SK-N-SH (cell line): ENCODE data around the gene SCAI. TPM values are rescaled to one million over a fixed set of nuclear protein-coding genes. Genes with fewer than 3 reads are reported as not detected.

Source experiments
- CTCF ChIA-PET: fragments of 300-600, 350-600 bp; formaldehyde crosslinking; extraction: SDS; loops from one replicate; lab custom pipeline; 2021; lab: Yijun Ruan, JAX
- POLR2A ChIA-PET: fragments of 350-600 bp; sonication (Branson Sonifier 250); formaldehyde crosslinking; extraction: SDS; loops from one replicate; lab custom pipeline; 2020; ENCODE audit warnings: antibody characterized with exemption, inconsistent platforms; lab: Yijun Ruan, JAX
- DNase-seq: peaks from one replicate; pipeline ENCODE4 v3.0.0; 2012
- H2AFZ ChIP-seq: fragments of 200-600 bp; sonication (generic); 2 replicates; pipeline ENCODE4 v1.8.1; 2016; ENCODE audit warnings: antibody characterized with exemption, mild to moderate bottlenecking, low read depth
- H3F3A ChIP-seq: fragments of 200-600 bp; sonication (generic); replicated peaks from 2 replicates; pipeline ENCODE3; 2016; ENCODE audit warnings: antibody characterized with exemption, mild to moderate bottlenecking; ENCODE audit not compliant: insufficient read depth
- H3K27ac ChIP-seq, 2 experiments: fragments of 200-500 bp in 1 of 2; fragments of 200-600 bp in 1 of 2; sonication (Bioruptor generic) in 1 of 2; sonication (generic), shearing (Covaris generic) in 1 of 2; 2 replicates each; pipeline versions ENCODE4 v1.5.1 to v1.6.1; 2014 to 2016; ENCODE audit warnings: low read depth in 2 of 2, inconsistent platforms in 1 of 2, low read length in 1 of 2, mild to moderate bottlenecking in 1 of 2, mixed read lengths in 1 of 2
- H3K27me3 ChIP-seq: fragments of 200-600 bp; sonication (generic), shearing (Covaris generic); 2 replicates; pipeline ENCODE4 v1.6.1; 2016; ENCODE audit warnings: mixed run types; ENCODE audit not compliant: insufficient read depth
- H3K36me3 ChIP-seq, 2 experiments: fragments of 200-500 bp in 1 of 2; fragments of 200-600 bp in 1 of 2; sonication (Bioruptor generic) in 1 of 2; sonication (generic) in 1 of 2; replicated peaks in 1 of 2; 2 replicates each; pipeline versions ENCODE3 to v1.5.1; 2014 to 2016; ENCODE audit warnings: low read length in 1 of 2, mild to moderate bottlenecking in 1 of 2; ENCODE audit not compliant: insufficient read depth in 2 of 2, control insufficient read depth in 1 of 2
- H3K4me1 ChIP-seq, 2 experiments: fragments of 200-500 bp in 1 of 2; fragments of 200-600 bp in 1 of 2; sonication (Bioruptor generic) in 1 of 2; sonication (generic), shearing (Covaris generic) in 1 of 2; 2 replicates each; pipeline versions ENCODE4 v1.5.1 to v1.6.1; 2014 to 2016; ENCODE audit warnings: low read depth in 1 of 2, low read length in 1 of 2, mixed run types in 1 of 2; ENCODE audit not compliant: insufficient read depth in 2 of 2, control insufficient read depth in 1 of 2
- H3K4me2 ChIP-seq: fragments of 200-600 bp; sonication (generic), shearing (Covaris generic); 2 replicates; pipeline ENCODE4 v1.6.1; 2017; ENCODE audit warnings: mixed run types
- H3K4me3 ChIP-seq, 2 experiments: fragments of 200-500 bp in 1 of 2; fragments of 200-600 bp in 1 of 2; sonication (Bioruptor generic) in 1 of 2; sonication (generic), shearing (Covaris generic) in 1 of 2; 2 replicates each; pipeline versions ENCODE4 v1.5.1 to v1.8.1; 2014 to 2016; ENCODE audit warnings: low read depth in 2 of 2, inconsistent platforms in 1 of 2, low read length in 1 of 2, mild to moderate bottlenecking in 1 of 2, mixed read lengths in 1 of 2, moderate library complexity in 1 of 2
- H3K79me2 ChIP-seq: fragments of 200-600 bp; sonication (generic); 2 replicates; pipeline ENCODE4 v1.8.1; 2017; ENCODE audit warnings: mild to moderate bottlenecking; ENCODE audit not compliant: insufficient read depth
- H3K9ac ChIP-seq: fragments of 200-600 bp; sonication (generic); 2 replicates; pipeline ENCODE4 v1.6.1; 2017; ENCODE audit warnings: mixed run types
- H3K9me2 ChIP-seq: fragments of 200-600 bp; sonication (generic); 2 replicates; pipeline ENCODE4 v1.6.1; 2017; ENCODE audit warnings: mixed run types
- H3K9me3 ChIP-seq: fragments of 200-600 bp; sonication (generic); 2 replicates; pipeline ENCODE4 v1.6.1; 2017; ENCODE audit warnings: mixed run types, mild to moderate bottlenecking, moderate library complexity
- H4K20me1 ChIP-seq: fragments of 200-600 bp; sonication (generic); 2 replicates; pipeline ENCODE4 v1.6.1; 2017; ENCODE audit warnings: mild to moderate bottlenecking, mixed run types; ENCODE audit not compliant: insufficient read depth
- CHD2 ChIP-seq: fragments of 150-350 bp; IDR thresholded peaks from 2 replicates; pipeline ENCODE4 v1.6.1; 2018; ENCODE audit warnings: low read length; ENCODE audit not compliant: partially characterized antibody
- FOSL2 ChIP-seq: IDR thresholded peaks from 2 replicates; pipeline ENCODE4 v1.4.0; 2012; ENCODE audit warnings: low read depth, mild to moderate bottlenecking, moderate library complexity, borderline replicate concordance
- GABPA ChIP-seq: IDR thresholded peaks from 2 replicates; pipeline ENCODE4 v1.4.0; 2012; ENCODE audit warnings: low read depth, mild to moderate bottlenecking
- MXI1 ChIP-seq: IDR thresholded peaks from 2 replicates; pipeline ENCODE4 v1.6.1; 2012; ENCODE audit warnings: mild to moderate bottlenecking, low read depth, low read length, improper control_type of control experiment
- NFIC ChIP-seq: IDR thresholded peaks from 2 replicates; pipeline ENCODE4 v1.4.0; 2012; ENCODE audit warnings: borderline replicate concordance
- POLR2AphosphoS5 ChIP-seq: IDR thresholded peaks from 2 replicates; pipeline ENCODE4 v1.6.1; 2012; ENCODE audit warnings: low read depth, low read length
- RXRA ChIP-seq: IDR thresholded peaks from 2 replicates; pipeline ENCODE4 v1.4.0; 2012; ENCODE audit warnings: low read depth, mild to moderate bottlenecking, borderline replicate concordance
- SIN3A ChIP-seq: IDR thresholded peaks from 2 replicates; pipeline ENCODE4 v1.6.1; 2012; ENCODE audit warnings: low read depth, mild to moderate bottlenecking, low read length, moderate library complexity, borderline replicate concordance
- SMC3 ChIP-seq: IDR thresholded peaks from 2 replicates; pipeline ENCODE4 v1.6.1; 2012; ENCODE audit warnings: low read depth, low read length, improper control_type of control experiment
- TAF1 ChIP-seq: IDR thresholded peaks from 2 replicates; pipeline ENCODE4 v1.6.1; 2012; ENCODE audit warnings: low read depth, mild to moderate bottlenecking, low read length, moderate library complexity, borderline replicate concordance
- YY1 ChIP-seq: IDR thresholded peaks from 2 replicates; pipeline ENCODE4 v1.4.0; 2012; ENCODE audit warnings: low read depth, mild to moderate bottlenecking
- WGBS: methylation state at CpG from one replicate; pipeline ENCODE4 v1.1.6; 2017; ENCODE audit warnings: low lambda C conversion rate; 5-methylcytosine and 5-hydroxymethylcytosine counted together
- polyA plus RNA-seq, 3 experiments: library from polyadenylated mRNA; depleted of rRNA; stranded (reverse); fragments of >200 nt; gene quantifications; 2 replicates each; pipeline ENCODE4 v1.2.3, GENCODE V29; 2012
- TF ChIP-seq, protein P1 (sequence below): IDR thresholded peaks from 2 replicates; pipeline ENCODE4; 2012
- TF ChIP-seq, protein P2 (sequence below): fragments of 150-350 bp; IDR thresholded peaks from 2 replicates; pipeline ENCODE4 v1.6.1; 2016; ENCODE audit warnings: mild to moderate bottlenecking, low read depth, low read length
- TF ChIP-seq, protein P3 (sequence below): IDR thresholded peaks from 2 replicates; pipeline ENCODE4 v1.4.0; 2012; ENCODE audit warnings: low read depth, borderline replicate concordance
- TF ChIP-seq, protein P4 (sequence below): fragments of 200-600 bp; sonication (generic); IDR thresholded peaks from 2 replicates; pipeline ENCODE4 v1.6.1; 2017; ENCODE audit warnings: antibody characterized with exemption, mild to moderate bottlenecking, moderate library complexity
- TF ChIP-seq, protein P5 (sequence below): IDR thresholded peaks from 2 replicates; pipeline ENCODE4 v1.6.1; 2012; ENCODE audit warnings: mild to moderate bottlenecking, low read depth, low read length, moderate library complexity
- TF ChIP-seq, protein P6 (sequence below): IDR thresholded peaks from 2 replicates; pipeline ENCODE4 v1.4.0; 2012; ENCODE audit warnings: low read depth

The SCAI gene
- polyA plus RNA-seq, 1 of the 3 experiments (the other 2 are of a cell fraction), result 0.85 TPM

DNA sequence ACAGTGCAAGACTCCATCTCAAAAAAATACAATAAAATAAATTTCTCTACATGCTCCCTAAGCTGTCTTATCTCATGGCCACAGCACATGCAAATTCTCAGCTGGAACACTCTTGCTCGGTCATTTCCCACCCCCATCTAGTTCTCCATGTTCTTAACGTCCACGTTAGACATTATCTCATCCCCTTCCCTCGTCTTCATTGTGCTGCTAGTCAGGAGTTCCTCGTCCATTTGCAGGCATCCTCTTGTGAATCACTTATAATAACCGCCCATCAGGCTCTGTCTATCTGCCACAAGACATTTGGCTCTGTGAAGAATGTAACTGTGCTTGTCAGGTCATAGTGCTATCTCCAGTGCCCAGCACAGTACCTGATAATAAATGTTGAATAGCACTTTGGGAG lies 169.5 kb downstream of the SCAI start:
- H3K36me3 ChIP-seq, result peaks cover 5 to 9% of the 10 kb centered on the region in 2 experiments
- no peaks in the 10 kb centered on the region for H4K20me1 ChIP-seq
- TF ChIP-seq TAF1, result no peak
- TF ChIP-seq SIN3A, result no peak
- TF ChIP-seq, protein P1, sequence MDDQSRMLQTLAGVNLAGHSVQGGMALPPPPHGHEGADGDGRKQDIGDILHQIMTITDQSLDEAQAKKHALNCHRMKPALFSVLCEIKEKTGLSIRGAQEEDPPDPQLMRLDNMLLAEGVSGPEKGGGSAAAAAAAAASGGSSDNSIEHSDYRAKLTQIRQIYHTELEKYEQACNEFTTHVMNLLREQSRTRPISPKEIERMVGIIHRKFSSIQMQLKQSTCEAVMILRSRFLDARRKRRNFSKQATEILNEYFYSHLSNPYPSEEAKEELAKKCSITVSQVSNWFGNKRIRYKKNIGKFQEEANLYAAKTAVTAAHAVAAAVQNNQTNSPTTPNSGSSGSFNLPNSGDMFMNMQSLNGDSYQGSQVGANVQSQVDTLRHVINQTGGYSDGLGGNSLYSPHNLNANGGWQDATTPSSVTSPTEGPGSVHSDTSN, result no peak
- TF ChIP-seq, protein P2, sequence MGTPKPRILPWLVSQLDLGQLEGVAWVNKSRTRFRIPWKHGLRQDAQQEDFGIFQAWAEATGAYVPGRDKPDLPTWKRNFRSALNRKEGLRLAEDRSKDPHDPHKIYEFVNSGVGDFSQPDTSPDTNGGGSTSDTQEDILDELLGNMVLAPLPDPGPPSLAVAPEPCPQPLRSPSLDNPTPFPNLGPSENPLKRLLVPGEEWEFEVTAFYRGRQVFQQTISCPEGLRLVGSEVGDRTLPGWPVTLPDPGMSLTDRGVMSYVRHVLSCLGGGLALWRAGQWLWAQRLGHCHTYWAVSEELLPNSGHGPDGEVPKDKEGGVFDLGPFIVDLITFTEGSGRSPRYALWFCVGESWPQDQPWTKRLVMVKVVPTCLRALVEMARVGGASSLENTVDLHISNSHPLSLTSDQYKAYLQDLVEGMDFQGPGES, result no peak
- TF ChIP-seq POLR2AphosphoS5, result no peak
- TF ChIP-seq YY1, result no peak
- TF ChIP-seq NFIC, result no peak
- TF ChIP-seq MXI1, result no peak
- TF ChIP-seq RXRA, result no peak
- TF ChIP-seq, protein P3, sequence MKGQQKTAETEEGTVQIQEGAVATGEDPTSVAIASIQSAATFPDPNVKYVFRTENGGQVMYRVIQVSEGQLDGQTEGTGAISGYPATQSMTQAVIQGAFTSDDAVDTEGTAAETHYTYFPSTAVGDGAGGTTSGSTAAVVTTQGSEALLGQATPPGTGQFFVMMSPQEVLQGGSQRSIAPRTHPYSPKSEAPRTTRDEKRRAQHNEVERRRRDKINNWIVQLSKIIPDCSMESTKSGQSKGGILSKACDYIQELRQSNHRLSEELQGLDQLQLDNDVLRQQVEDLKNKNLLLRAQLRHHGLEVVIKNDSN, result no peak
- no peak for TF ChIP-seq SMC3
- TF ChIP-seq, protein P4, sequence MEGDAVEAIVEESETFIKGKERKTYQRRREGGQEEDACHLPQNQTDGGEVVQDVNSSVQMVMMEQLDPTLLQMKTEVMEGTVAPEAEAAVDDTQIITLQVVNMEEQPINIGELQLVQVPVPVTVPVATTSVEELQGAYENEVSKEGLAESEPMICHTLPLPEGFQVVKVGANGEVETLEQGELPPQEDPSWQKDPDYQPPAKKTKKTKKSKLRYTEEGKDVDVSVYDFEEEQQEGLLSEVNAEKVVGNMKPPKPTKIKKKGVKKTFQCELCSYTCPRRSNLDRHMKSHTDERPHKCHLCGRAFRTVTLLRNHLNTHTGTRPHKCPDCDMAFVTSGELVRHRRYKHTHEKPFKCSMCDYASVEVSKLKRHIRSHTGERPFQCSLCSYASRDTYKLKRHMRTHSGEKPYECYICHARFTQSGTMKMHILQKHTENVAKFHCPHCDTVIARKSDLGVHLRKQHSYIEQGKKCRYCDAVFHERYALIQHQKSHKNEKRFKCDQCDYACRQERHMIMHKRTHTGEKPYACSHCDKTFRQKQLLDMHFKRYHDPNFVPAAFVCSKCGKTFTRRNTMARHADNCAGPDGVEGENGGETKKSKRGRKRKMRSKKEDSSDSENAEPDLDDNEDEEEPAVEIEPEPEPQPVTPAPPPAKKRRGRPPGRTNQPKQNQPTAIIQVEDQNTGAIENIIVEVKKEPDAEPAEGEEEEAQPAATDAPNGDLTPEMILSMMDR, result no peak
- TF ChIP-seq CHD2, result no peak
- TF ChIP-seq, protein P5, sequence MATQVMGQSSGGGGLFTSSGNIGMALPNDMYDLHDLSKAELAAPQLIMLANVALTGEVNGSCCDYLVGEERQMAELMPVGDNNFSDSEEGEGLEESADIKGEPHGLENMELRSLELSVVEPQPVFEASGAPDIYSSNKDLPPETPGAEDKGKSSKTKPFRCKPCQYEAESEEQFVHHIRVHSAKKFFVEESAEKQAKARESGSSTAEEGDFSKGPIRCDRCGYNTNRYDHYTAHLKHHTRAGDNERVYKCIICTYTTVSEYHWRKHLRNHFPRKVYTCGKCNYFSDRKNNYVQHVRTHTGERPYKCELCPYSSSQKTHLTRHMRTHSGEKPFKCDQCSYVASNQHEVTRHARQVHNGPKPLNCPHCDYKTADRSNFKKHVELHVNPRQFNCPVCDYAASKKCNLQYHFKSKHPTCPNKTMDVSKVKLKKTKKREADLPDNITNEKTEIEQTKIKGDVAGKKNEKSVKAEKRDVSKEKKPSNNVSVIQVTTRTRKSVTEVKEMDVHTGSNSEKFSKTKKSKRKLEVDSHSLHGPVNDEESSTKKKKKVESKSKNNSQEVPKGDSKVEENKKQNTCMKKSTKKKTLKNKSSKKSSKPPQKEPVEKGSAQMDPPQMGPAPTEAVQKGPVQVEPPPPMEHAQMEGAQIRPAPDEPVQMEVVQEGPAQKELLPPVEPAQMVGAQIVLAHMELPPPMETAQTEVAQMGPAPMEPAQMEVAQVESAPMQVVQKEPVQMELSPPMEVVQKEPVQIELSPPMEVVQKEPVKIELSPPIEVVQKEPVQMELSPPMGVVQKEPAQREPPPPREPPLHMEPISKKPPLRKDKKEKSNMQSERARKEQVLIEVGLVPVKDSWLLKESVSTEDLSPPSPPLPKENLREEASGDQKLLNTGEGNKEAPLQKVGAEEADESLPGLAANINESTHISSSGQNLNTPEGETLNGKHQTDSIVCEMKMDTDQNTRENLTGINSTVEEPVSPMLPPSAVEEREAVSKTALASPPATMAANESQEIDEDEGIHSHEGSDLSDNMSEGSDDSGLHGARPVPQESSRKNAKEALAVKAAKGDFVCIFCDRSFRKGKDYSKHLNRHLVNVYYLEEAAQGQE, result no peak
- TF ChIP-seq GABPA, result no peak
- TF ChIP-seq FOSL2, result no peak
- TF ChIP-seq, protein P6, sequence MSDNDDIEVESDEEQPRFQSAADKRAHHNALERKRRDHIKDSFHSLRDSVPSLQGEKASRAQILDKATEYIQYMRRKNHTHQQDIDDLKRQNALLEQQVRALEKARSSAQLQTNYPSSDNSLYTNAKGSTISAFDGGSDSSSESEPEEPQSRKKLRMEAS, result no peak
- no peaks in the 10 kb centered on the region for H3K4me1 ChIP-seq
- H3K9me2 ChIP-seq, result no peaks in the 10 kb centered on the region
- no peaks in the 10 kb centered on the region for H3K27me3 ChIP-seq
- no peak for DNase-seq
- 94% methylated on average over 6 of the region's 6 CpGs for WGBS
- no peak overlapping the region for H3K27ac ChIP-seq
- H3K79me2 ChIP-seq, result no peaks in the 10 kb centered on the region
- H3F3A ChIP-seq, result no peaks in the 10 kb centered on the region
- H2AFZ ChIP-seq, result no peak overlapping the region
- no peak overlapping the region for H3K4me2 ChIP-seq
- no peak overlapping the region for H3K4me3 ChIP-seq
- no peaks in the 10 kb centered on the region for H3K9me3 ChIP-seq
- POLR2A ChIA-PET, result no interaction called here
- H3K9ac ChIP-seq, result no peak overlapping the region
- CTCF ChIA-PET, result no interaction called here
